OCI-LY7 (cell line): ENCODE results near the gene TERB1. TPM values are rescaled to one million over a fixed set of nuclear protein-coding genes. Genes with fewer than 3 reads are reported as not detected.

Experiments
- BruUV-seq: library from RNA; stranded (reverse); fragments of 400-500 nt; replicated peaks from 2 replicates; lab custom pipeline; 2021; lab: Mats Ljungman, UMichigan
- CTCF ChIA-PET: fragments of 300-600 bp; sonication (Branson Sonifier 250); formaldehyde crosslinking; loops from one replicate; lab custom pipeline; 2022; ENCODE audit warnings: antibody characterized with exemption; ENCODE audit not compliant: unreplicated experiment; lab: Charles Lee
- POLR2A ChIA-PET: fragments of 300-600 bp; sonication (Branson Sonifier 250); formaldehyde crosslinking; loops from one replicate; lab custom pipeline; 2022; ENCODE audit warnings: antibody characterized with exemption; lab: Charles Lee
- DNase-seq: peaks from one replicate; pipeline ENCODE4 v3.0.0-alpha.2; 2015; ENCODE audit warnings: low spot score
- H2AFZ ChIP-seq: fragments of 200-600 bp; sonication (generic), shearing (Covaris generic); 2 replicates; pipeline ENCODE4 v1.6.1; 2014; ENCODE audit warnings: mild to moderate bottlenecking, antibody characterized with exemption, low read length, moderate library complexity
- H3K27ac ChIP-seq: fragments of 200-600 bp; sonication (generic); 2 replicates; pipeline ENCODE4 v1.5.1; 2014; ENCODE audit warnings: mixed run types, low read depth, mild to moderate bottlenecking, moderate library complexity, low read length, inconsistent platforms; ENCODE audit not compliant: poor library complexity, severe bottlenecking
- H3K36me3 ChIP-seq: fragments of 200-600 bp; sonication (generic); 2 replicates; pipeline ENCODE4 v1.6.1; 2014; ENCODE audit warnings: mild to moderate bottlenecking, antibody characterized with exemption, low read length, moderate library complexity, mixed read lengths; ENCODE audit not compliant: insufficient read depth
- H3K4me1 ChIP-seq: fragments of 200-600 bp; sonication (generic); 2 replicates; pipeline ENCODE4 v1.5.1; 2014; ENCODE audit warnings: mild to moderate bottlenecking, low read length; ENCODE audit not compliant: insufficient read depth, poor library complexity, severe bottlenecking
- H3K4me2 ChIP-seq: fragments of 200-600 bp; sonication (generic); 2 replicates; pipeline ENCODE4 v1.6.1; 2014; ENCODE audit warnings: mild to moderate bottlenecking, low read length
- H3K4me3 ChIP-seq: fragments of 200-600 bp; sonication (generic); 2 replicates; pipeline ENCODE4 v1.5.1; 2014; ENCODE audit warnings: mild to moderate bottlenecking, low read depth, low read length; ENCODE audit not compliant: poor library complexity, severe bottlenecking
- H3K79me2 ChIP-seq: fragments of 200-600 bp; sonication (generic); 2 replicates; pipeline ENCODE4 v1.6.1; 2016; ENCODE audit warnings: low read depth, mild to moderate bottlenecking, low read length, moderate library complexity, mixed read lengths; ENCODE audit not compliant: insufficient read depth
- H3K9me2 ChIP-seq: fragments of 200-600 bp; sonication (generic); 2 replicates; pipeline ENCODE4 v1.6.1; 2016; ENCODE audit warnings: mild to moderate bottlenecking, low read length, mixed read lengths; ENCODE audit not compliant: insufficient read depth
- H3K9me3 ChIP-seq: fragments of 200-600 bp; sonication (generic); 2 replicates; pipeline ENCODE4 v1.6.1; 2014; ENCODE audit warnings: mild to moderate bottlenecking, mixed run types, low read length, mixed read lengths
- H4K20me1 ChIP-seq: fragments of 200-600 bp; sonication (generic); 2 replicates; pipeline ENCODE4 v1.6.1; 2014; ENCODE audit warnings: mild to moderate bottlenecking, antibody characterized with exemption, low read length, moderate library complexity, mixed read lengths; ENCODE audit not compliant: insufficient read depth
- CTCF ChIP-seq: fragments of 200-600 bp; sonication (generic); conservative IDR thresholded peaks from 2 replicates; pipeline ENCODE4 v1.5.1; 2014; ENCODE audit warnings: mild to moderate bottlenecking, antibody characterized with exemption, low read length, moderate library complexity, mixed read lengths
- EZH2phosphoT487 ChIP-seq: fragments of 200-600 bp; sonication (generic); IDR thresholded peaks from 2 replicates; pipeline ENCODE4 v1.6.1; 2018; ENCODE audit warnings: low read depth, borderline replicate concordance, mild to moderate bottlenecking, mixed run types, antibody characterized with exemption, low read length, moderate library complexity, mixed read lengths
- intact Hi-C: fragments of 100-400 bp; cut with micrococcal nuclease; formaldehyde crosslinking; loops from one replicate; pipeline ENCODE4 v1.10.0; 2022; ENCODE audit not compliant: unreplicated experiment
- total RNA-seq, 2 experiments: library from RNA; depleted of rRNA in 1 of 2; stranded (reverse); fragments of >200 nt in 1 of 2; shearing (Covaris generic) in 1 of 2; gene quantifications; 2 replicates each; pipeline ENCODE4 v1.2.3, GENCODE V29; 2014 to 2022

Gene TERB1
- total RNA-seq, 2 experiments from 2014 or later = 0.17 TPM; not detected in 1

GRCh38 chr16:66741169-66741900, 60.0 kb downstream of the TERB1 start:
- Histone ChIP-seq H3K4me2 (no peak overlapping the region), H3K79me2 (peaks cover 12% of the 10 kb centered on the region), H3K9me3 (no peaks in the 10 kb centered on the region), H3K9me2 (no peaks in the 10 kb centered on the region), H3K36me3 (peaks cover 96% of the 10 kb centered on the region), H2AFZ (no peak overlapping the region), H3K27ac (no peak overlapping the region), H3K4me1 (no peaks in the 10 kb centered on the region), H3K4me3 (no peak overlapping the region), H4K20me1 (peaks cover 4% of the 10 kb centered on the region)
- no TSS peak for BruUV-seq
- ChIA-PET POLR2A (interaction anchor here (0.6 to 1.2 kb wide), 5 partner anchors 23 to 186 kb away, joined by 3 to 7 read pairs (median 3); no protein-coding TSS in a partner anchor), CTCF (no interaction called here)
- no peak for TF ChIP-seq CTCF
- no peak for TF ChIP-seq EZH2phosphoT487
- intact Hi-C loops = no loop called here
- no peak for DNase-seq

GRCh38 chr16:66740533-66740932, 60.9 kb downstream of the TERB1 start:
- Histone ChIP-seq H4K20me1 (peaks cover 4% of the 10 kb centered on the region), H3K9me3 (no peaks in the 10 kb centered on the region), H3K4me2 (no peak overlapping the region), H3K4me3 (no peak overlapping the region), H3K9me2 (no peaks in the 10 kb centered on the region), H3K79me2 (peaks cover 9% of the 10 kb centered on the region), H3K4me1 (no peaks in the 10 kb centered on the region), H3K36me3 (peaks cover 97% of the 10 kb centered on the region), H3K27ac (no peak overlapping the region), H2AFZ (no peak overlapping the region)
- DNase-seq = no peak
- intact Hi-C loops = no loop called here
- ChIA-PET CTCF (no interaction called here), POLR2A (no interaction called here)
- no TSS peak for BruUV-seq
- TF ChIP-seq CTCF = no peak
- no peak for TF ChIP-seq EZH2phosphoT487

GRCh38 chr16:66740010-66740409, 61.4 kb downstream of the TERB1 start:
- H2AFZ ChIP-seq = no peak overlapping the region
- no TSS peak for BruUV-seq
- no peaks in the 10 kb centered on the region for H3K4me1 ChIP-seq
- peak; percentile 53 for DNase-seq
- H4K20me1 ChIP-seq = peaks cover 4% of the 10 kb centered on the region
- H3K4me2 ChIP-seq = no peak overlapping the region
- no peaks in the 10 kb centered on the region for H3K9me2 ChIP-seq
- H3K36me3 ChIP-seq = peaks cover 97% of the 10 kb centered on the region
- ChIA-PET CTCF (no interaction called here), POLR2A (no interaction called here)
- H3K4me3 ChIP-seq = no peak overlapping the region
- H3K9me3 ChIP-seq = no peaks in the 10 kb centered on the region
- intact Hi-C loops = no loop called here
- peak; percentile 88 for TF ChIP-seq CTCF
- TF ChIP-seq EZH2phosphoT487 = no peak
- H3K27ac ChIP-seq = no peak overlapping the region
- peaks cover 9% of the 10 kb centered on the region for H3K79me2 ChIP-seq
